MM.1S (cell line): ENCODE data around the gene ZNF486.

Experiments
- EZH2phosphoT487 ChIP-seq: fragments of 300-600 bp; sonication (generic); IDR thresholded peaks from 2 replicates; pipeline ENCODE4 v1.6.1; 2018; ENCODE audit warnings: antibody characterized with exemption, low read length
- TF ChIP-seq, protein P1 (sequence below): fragments of 300-600 bp; sonication (generic); IDR thresholded peaks from 2 replicates; pipeline ENCODE4 v1.5.1; 2016; ENCODE audit warnings: antibody characterized with exemption, low read length, mixed read lengths

DNA sequence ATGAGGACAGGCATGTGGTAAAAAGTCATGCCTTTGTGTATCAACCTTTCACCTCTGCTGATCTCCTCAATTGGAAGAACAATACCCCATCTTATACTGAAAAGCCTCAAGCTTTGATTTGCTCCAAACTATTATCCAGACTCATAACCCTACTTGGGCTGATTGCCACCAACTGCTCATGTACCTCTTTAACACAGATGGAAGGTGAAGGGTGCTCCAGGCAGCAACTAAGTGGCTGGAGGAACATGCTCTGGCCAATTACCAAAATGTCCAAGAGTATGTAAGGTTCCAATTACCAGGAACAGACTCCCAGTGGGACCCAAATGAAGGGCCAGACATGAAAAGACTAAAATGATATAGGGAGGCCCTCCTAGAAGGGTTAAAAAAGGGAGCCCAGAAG is 78.3 kb downstream of the ZNF486 start:
- TF ChIP-seq, protein P1, sequence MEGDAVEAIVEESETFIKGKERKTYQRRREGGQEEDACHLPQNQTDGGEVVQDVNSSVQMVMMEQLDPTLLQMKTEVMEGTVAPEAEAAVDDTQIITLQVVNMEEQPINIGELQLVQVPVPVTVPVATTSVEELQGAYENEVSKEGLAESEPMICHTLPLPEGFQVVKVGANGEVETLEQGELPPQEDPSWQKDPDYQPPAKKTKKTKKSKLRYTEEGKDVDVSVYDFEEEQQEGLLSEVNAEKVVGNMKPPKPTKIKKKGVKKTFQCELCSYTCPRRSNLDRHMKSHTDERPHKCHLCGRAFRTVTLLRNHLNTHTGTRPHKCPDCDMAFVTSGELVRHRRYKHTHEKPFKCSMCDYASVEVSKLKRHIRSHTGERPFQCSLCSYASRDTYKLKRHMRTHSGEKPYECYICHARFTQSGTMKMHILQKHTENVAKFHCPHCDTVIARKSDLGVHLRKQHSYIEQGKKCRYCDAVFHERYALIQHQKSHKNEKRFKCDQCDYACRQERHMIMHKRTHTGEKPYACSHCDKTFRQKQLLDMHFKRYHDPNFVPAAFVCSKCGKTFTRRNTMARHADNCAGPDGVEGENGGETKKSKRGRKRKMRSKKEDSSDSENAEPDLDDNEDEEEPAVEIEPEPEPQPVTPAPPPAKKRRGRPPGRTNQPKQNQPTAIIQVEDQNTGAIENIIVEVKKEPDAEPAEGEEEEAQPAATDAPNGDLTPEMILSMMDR = no peak
- TF ChIP-seq EZH2phosphoT487 = no peak
